Mesenteric fat pad (tissue), 1 donor: Measurements from ENCODE around the gene BARX1. TPM values are rescaled to one million over a fixed set of nuclear protein-coding genes. Genes with fewer than 3 reads are reported as not detected.
A peak's percentile ranks its signal among the peaks of the same experiment; 100 is the strongest.

Experiments used
- DNase-seq: peaks from one replicate; pipeline ENCODE4 v3.0.0-alpha.2; 2020; ENCODE audit warnings: low spot score
- total RNA-seq: library from RNA; stranded (reverse); fragmentation: NEBNext Ultra II Directional; extraction: Animal tissue kit (Norgen Biotek cat#: 25700); gene quantifications from one replicate; pipeline ENCODE4 v1.2.1, GENCODE V29; 2021
- donor health status: DM: yes; HTN: yes; CAD: no.

Gene BARX1
- total RNA-seq, 1 donor from 2014 or later, result not detected

DNA sequence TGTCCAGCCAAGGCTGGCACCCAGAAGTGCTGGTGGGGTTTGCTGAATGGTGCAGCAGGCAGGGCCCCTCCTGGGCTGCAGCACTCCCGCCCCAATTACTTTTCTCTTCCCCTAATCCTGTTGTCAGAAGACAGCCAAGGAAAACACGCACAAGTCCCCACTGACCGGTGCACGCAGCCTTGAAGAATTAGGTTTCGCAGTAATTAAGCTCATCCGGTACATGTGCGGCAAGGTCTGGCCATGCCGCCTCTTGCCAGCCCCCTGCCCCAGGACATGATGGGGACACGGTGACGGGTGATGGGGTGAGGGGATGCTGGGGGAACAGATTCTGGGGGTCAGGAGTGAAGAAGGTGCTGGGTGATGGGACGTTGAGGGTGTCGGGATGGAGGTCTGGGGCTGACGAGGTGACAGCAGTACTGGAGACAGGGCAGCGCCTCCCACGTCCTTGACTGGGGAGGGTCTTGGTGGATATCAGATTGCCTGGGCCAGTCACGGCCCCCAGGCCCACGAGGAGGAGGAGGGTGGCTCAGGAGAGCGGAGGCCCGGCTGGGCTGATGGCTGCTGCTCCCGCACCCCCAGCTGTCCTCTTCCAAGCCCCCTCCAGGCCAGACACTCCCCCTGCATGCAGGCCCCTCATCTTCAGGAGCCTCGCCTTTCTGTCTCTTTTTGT, 34.9 kb downstream of the BARX1 start:
- no peak for DNase-seq

DNA sequence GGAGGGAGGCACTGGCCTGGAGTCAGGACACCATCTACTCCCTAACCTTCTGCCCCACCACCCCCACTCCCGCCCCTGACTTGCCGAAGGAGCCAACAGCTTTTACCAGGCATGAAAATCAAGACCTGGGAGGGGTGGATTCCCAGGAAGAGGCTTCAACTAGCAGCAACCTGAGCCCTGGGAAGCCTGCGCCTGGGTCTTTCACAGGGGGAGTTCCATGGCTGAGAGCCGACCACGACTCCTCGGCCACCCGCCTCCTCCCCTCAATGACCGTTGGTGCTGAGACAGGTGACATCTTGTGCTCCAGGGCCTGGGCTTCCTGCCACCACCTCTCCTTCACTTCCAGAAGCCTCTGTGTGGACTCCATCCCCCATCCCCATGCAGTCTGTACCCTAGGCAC, 37.1 kb downstream of the BARX1 start:
- DNase-seq, result no peak

DNA sequence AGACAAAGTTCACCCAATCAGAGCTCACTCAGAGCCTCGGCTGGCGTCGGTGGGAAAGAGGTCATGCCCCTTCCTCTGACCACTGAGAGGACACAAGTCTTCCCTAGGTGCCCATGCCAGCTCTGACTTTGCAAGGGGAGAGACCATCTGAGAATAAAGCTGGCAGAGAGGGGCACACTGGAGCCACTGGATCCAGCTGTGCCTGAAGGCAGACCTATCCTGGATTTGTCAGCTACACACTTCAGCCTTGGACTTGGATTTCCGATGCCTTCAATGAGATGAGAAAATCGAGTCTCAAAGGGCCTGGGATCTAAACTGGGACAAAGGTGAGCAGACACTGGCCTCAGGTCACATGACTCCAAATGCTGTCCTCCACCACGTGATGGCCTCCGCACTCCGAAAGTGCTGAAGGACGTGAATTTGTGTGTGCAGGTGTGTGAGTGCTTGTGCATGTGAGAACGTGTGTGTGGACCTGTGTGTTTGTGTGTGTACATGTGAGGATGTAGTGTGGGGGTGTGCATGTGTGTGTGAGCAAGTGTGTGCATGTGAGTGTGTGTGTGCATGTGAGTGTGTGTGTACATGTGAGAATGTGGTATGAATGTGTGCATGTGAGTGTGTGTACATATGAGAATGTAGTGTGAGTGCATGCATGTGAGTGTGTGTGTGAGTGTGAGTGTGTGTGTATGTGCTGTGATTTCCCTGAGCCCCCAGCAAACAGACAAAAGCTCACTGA, 37.9 kb downstream of the BARX1 start:
- DNase-seq, result no peak

DNA sequence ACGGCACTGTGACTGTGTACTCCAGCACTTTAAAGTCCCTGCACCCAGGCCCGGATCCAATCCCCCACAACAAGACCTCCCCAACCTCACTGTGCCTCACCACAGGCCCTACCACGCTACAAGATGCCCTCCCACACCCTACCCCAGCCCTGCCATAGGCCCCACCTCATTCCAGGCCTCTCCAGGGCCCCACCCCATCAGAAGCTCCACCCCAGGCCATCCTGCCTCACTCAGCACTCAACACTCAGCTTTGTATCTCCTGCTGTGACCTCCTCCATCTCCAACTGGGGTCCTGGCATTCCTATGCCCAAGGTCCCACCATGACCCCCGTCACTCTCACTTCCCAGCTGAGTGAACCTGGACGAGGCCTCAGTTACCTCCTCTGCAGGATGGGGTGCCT, 38.8 kb downstream of the BARX1 start:
- DNase-seq, result no peak

DNA sequence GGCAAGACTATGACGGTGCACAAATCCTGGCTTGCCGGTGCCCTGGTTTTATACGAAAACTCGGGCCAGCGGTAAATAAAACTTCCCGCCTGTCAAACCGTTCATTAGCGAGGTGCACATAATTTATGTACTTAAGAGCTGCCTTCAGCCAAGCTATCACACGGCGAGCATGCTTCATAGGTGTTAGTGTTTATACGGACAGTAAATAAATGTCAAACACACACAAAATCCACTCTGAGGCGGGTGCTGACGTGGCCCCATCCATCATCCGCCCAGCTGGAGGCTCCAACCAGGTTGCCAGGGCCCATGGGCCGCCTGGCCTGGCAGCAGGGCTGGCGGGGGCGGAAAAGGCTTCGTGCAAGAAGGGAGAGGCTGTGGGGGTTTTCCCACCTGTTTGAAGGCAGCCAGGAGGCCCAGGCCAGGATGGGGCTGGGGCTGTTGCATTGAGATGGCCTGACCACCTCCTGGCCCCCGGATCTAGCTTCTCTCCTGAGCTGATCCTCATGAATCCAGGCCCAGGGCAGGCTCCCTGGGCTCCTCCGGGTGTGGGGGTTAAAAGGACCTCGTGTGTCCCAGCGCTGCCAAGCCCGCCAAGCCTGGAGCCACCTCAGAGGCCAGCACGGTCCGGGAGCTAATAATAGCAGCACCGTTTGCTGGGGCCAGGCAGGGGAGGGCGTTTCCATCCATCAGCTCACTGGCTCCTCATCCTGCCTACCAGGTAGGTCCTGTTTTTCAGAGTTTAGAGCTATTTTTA, 43.2 kb downstream of the BARX1 start:
- DNase-seq, result no peak

DNA sequence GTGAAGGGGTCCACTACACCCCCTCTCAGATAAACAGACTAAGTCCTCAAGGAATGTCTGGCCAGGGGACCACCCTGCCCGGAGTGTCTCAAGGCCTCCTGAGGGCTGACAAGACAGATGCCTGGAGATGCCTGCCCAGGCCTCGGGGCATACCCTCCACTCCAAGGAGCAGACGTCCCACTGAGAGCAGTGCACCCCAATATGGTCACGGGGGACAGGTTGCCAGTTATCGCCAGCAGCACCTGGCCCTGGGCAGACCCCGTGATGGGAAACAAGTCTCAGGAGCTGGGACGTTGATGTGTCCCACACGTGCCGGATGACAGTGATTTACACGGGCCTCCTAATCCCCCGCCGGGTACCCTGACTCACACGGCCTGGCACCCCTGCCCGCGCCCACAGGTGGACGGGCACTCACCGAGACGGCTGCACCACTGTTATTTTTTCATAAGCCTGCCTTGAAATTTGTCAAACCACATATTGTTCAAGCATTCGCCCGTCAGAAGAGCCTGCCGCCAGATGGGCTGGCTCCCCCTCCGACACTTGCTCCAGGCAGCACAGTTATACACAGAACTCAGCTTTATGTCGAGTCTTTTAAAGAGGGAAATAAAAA, 43.9 kb downstream of the BARX1 start:
- no peak for DNase-seq

DNA sequence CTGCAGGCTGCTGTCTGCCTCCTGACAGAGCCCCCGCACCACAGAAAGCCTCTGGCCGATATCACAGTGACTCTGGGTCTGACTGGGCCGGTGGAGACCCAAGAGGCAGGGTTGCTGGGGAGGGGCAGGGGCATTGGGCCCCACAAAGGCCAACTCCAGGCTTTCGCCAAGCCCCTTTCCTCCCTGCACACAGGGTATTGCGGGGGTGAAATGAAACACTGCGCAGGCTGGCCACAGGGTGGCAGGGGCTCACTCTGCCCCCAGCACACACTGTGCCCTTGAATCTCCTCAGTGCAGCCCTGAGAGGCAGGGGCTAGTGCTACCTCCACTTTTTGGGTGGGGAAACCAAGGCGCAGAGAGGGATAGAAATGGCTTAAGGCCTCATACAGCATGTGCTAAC, 44.6 kb downstream of the BARX1 start:
- DNase-seq, result no peak

DNA sequence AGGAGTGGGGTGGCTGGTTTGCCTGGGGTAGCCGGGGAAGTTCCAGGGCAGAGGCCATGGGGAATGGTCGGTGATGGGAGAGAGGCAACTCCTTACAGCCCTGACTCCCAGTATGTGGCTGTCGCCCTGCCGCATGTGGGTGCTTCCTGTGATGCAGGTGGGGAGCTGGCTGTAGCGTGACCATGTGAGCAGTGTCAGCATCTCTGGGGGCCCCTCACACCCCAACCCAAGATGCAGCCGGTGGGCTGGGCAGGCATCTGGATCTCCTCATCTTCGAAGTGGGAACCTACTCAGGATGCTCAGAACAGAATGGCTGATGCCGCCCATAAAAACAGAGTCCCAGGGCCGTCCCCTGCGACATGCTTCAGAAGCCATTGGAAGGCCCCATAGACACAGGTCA, 45.0 kb downstream of the BARX1 start:
- DNase-seq, result no peak

DNA sequence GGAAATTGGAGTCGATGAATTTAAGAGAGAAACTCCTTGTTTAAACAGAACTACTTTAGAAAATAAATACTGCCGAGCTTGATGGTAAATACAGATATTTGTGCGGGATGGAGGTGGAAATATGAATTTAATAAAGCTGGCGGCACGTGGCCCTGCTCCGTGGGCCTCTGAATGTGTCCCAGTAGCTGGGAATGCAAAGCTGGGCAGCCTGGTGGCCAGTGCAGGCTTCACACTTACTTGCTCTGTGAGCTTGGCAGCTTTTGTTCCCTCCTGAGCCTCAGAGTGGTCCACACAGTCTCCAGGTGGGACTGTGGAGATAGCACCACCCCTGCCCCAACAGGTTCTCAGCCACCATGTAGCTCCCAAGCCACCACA, 45.9 kb downstream of the BARX1 start:
- DNase-seq, result no peak

DNA sequence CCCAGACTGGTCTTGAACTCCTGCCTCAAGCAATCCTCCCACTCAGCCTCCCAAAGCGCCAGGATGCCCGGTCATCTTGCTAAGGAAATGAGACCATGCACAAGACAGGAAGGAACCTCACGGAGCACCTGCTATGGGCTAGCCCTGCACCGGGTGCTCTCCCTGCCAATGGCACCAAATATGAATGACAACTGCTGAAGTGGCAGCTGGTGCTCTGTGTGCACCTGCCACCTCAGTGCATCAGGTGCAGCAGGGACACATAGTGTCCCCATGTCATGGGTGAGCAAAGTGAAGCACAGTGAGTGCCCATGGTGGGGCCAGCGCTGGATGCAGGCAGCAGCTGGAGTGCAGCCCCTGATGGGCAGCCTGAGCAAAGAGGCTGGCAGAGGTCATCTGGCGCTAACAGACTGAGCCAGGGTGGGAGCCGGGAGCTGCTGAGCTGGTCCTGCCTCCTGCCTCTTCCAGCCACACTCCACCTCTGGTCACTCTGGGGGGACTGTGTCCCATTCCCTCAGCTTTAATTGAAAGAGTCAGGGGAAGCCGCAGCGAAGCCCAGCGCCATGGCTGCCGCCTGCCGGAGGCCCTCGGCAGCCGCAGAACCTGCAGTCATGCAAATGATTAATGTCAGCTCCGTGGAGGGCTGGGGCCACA, 46.4 kb downstream of the BARX1 start:
- DNase-seq, result no peak

DNA sequence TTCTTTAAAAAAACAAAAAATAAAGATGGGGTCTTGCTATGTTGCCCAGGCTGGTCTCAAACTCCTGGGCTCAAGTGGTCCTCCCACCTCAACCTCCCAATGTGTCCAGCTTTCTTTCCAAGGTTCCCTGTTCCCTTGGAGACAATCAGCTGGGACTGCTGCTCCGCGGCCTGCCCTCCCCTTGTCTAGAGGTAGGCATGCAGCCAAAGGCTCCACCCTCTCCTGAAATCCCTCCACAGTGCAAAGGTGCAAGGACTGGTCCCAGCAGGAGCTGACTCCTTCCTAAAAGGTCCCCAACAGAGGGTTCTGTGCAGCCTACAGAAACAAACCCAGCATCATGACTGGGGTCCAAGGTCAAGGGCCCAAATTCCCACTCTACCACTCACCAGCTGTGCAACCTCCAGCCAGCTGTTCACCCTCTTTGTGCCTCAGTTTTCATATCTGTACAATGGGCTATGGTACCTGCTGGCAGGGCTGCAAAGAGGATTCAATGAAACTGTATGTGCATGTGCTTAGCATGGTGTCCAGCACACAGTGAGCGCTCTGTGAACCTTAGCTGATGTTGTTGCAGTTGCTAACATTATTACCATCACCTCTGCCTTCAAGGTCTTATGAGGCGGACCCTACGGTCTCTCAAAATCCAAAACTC, 47.5 kb downstream of the BARX1 start:
- no peak for DNase-seq

DNA sequence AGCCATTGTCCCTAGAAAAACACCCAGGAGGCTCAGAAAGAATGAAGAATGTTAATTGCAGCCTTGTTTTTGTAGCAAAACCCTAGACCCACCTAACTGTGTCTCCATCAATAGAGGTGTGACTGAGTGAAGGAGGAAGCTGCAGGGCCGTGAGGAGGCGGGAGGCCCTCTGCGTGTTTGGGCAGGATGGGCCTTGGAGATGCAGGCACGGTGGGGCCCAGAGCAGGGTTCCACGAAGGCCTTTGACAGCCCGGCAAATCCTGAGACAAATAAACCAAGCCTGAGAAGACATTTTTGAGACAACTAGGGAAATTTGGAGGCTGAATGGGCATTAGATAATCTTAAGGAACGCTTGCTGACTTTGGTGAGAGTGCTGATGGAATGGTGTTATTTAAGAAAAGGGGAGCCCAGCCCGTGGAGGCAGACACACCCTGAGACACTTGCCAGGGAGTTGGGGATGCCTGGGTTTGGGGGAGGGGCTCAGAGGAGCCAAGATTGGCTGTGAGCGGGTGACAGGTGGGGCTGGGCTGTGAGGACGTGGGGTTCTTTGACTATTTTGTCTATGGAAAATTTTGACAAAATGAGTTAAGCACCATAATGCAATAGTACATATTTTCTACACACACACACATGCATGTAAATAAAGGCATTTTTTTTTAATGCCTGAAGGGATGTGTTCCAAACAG, 48.8 kb downstream of the BARX1 start:
- DNase-seq, result no peak

DNA sequence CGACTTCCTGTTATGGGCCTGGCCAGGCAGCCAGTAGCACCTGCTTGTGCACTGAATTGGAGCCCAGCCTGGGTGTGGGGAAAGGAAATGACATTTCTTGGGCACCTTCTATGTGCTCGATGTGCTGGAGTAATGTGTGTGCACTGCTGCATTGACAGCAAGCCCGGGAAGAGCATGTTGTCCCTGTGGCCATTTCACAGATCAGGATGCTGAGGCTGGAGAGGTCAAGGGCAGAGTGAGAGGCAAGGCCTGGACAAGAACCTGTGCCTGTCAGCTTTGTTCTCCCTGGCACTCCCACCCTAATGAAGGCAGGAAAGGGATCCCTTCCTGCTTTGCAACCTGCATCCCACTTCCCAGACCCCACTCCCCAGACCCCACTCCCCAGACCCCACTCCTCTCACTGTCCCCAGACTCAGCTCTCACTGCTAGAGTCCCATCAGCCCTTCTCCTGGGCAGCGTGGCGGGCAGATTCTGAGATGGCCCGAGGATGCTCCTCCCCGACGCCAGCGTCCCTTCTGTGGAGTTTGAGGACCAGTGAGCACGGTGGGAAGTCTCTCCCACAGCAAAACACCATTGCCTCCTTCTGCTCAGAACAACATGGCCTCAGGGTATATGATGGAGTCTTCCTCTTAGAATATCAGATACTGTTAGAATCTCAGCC, 49.6 kb downstream of the BARX1 start:
- peak; percentile 60 for DNase-seq

DNA sequence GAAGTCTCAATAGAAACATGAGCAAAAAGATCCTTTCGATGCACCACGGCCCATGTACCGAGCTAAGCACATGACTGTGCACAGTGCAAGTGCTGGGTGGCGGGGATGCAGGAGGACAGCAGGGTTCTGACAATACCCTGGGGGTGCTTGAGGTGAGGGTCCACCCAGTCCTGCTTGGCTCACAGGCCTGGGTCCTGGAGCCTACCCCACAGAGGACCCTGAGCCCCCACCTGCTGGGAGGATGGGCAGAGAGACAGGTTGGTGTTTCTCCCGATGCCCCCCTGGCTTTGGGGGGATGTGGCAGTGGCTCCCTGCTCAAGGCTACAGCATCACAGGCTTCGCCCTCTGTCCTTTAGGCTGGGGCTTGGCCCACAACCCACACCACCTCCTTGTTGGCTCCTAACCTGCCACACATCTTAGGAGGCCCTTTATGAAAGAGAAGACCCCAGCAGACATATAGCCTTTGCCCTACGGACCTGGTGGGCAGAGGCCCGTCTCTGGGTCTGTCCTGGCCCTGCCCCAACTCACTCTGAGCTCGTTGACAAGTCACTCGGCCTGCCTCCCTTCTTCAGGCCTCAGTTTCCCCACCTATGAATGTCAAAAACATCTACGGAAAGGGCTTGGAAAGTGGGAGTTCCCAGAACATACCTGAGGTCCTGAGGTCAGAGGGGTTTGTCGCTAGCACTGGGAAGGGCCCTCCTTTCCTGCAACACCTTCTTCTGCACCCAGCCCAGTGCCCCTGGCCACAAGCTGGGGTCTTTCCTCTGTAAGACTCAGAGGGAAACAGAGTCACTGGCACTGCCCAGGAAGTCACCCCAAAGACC, 50.3 kb downstream of the BARX1 start:
- peak; percentile 83 for DNase-seq

DNA sequence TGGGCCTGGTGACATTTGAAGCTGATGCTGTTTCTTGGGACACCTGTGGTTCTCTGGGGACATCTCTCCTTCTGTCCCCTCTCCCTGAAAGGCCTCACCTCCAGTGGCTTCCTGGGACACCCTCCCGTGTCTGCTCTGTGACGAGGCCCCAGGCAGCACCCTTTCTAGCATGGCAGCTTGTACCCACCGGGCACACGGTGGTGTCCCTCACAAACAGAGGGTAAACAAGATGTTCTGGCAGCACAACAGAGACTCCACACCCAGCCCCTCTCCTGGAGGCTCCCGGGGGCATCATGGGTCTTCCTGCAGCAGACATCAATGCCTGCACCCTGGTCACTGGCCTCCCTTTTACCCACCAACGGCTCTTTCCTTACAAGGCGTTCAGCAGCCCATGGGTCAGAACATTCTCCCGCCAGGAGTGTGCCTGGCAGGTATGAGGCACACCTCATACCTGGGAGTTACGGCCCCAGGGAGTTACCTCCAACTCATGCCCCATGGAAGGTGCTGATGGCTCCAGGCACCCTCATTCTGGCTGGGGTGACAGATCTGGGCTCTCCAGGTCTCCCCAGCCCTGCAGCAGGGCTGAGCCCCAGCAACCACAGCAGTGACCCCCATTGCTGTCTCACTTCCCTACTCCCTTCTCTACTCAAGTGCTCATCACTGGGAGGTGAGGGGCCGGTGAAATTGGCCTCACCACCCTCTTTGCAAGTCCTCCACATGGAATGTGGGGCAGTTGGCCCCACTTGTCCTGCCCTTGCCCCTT, 51.1 kb downstream of the BARX1 start:
- peak; percentile 57 for DNase-seq

DNA sequence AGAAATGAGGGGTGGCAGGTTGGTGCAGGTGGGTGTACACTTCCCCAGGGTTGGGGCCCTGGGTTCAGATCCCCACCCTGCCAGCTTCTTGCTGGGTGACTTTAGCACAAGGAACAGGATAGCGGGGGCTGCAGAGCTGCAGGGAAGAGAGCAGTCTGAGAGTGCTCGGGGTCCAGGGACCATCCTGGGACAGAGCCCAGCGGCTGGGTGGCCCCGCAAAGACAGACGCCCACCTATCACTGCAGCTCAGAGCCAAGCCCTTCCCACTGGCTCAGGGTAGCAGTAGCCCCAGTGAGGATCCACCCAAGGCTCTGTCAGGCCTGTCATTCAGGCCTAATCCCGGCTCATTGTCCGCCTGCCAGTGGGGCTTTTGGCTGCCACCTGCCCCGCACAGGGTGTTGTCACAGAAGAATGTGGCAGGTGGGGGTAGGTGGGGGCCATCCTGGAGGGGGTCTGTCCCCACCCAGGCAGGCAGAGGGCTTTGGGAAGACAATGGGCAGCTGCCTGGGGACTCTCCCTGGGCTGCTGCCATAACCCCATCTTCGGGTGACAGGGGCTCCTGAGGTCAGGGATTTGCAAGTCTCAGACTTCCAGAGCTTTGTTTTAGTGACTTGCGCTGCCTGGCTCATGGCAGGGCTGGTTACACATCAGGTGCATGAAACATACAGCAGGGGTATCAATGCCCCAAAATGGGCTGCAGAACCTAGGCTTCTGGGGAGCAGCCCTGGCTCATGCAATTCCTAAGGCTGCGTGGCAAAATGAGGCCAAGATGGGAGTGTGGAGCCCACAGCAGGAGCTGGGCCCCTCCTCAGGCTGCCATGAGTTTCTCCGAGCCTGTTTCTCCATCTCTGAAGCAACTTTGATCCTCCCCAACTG, 52.1 kb downstream of the BARX1 start:
- DNase-seq, result peak; percentile 75
